ENCODE results near the gene MRPL42. TPM values are rescaled to one million over a fixed set of nuclear protein-coding genes. Genes with fewer than 3 reads are reported as not detected.
A peak's percentile ranks its signal among the peaks of the same experiment; 100 is the strongest.
"Not testable (repeated sequence)": the region's sequence is repeated elsewhere in the genome, so short reads cannot be mapped to it uniquely, and the experiment has no call there.

The MRPL42 gene
- total and polyA plus RNA-seq, 4 donors: 24.5 to 53.3 (median 44.6) TPM

GRCh38 chr12:93429852-93430251, 37.5 kb upstream of the MRPL42 start:
- H3K27me3 ChIP-seq (ENCODE audit: control insufficient read depth in 1 of 2, insufficient read depth in 2 of 2, low read length in 1 of 2): no peaks in the 10 kb centered on the region
- ATAC-seq (ENCODE audit: low FRiP score) (no peak), DNase-seq (no peak)
- intact Hi-C loops (cut with DNase I): no loop called here
- H3K36me3 ChIP-seq (ENCODE audit: control insufficient read depth in 1 of 2, insufficient read depth in 2 of 2, low read length in 1 of 2): no peaks in the 10 kb centered on the region
- peaks cover 4 to 11% of the 10 kb centered on the region in 2 donors for H3K4me1 ChIP-seq (ENCODE audit: control insufficient read depth in 1 of 2, insufficient read depth in 2 of 2, low read length in 2 of 2)
- 30 to 51% methylated on average over 1 of the region's 1 CpG for WGBS, 2 donors
- no peak overlapping the region for H3K4me3 ChIP-seq (ENCODE audit: low read length in 2 of 2)
- no peaks in the 10 kb centered on the region for H3K9me3 ChIP-seq (ENCODE audit: control insufficient read depth, low read length)
- no peak overlapping the region for H3K27ac ChIP-seq (ENCODE audit: low read depth in 1 of 2, low read length in 2 of 2)

DNA sequence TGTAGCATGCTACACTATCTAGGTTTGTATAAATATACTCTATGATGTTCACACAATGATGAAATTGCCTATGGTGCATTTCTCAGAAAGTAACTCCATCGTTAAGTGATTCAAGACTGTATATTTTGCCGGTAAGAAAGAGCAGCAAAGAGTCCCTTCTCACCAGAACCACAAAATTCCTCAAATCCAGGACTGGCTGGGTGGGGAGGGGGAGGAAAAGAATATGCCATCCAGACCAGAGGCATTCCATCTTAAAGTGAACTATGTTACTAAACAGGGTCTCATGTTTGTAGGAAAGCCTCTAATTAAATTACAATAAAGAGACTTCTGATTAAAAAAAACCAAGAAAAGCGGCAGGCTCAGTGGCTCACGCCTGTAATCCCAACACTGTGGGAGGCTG, 37.0 kb upstream of the MRPL42 start:
- ATAC-seq (ENCODE audit: low FRiP score) (no peak), DNase-seq (no peak)
- no peaks in the 10 kb centered on the region for H3K36me3 ChIP-seq (ENCODE audit: control insufficient read depth in 1 of 2, insufficient read depth in 2 of 2, low read length in 1 of 2)
- H3K4me3 ChIP-seq (ENCODE audit: low read length in 2 of 2): no peak overlapping the region
- intact Hi-C loops (cut with DNase I): no loop called here
- 64% methylated on average over 4 of the region's 4 CpGs for WGBS, 2 donors
- no peaks in the 10 kb centered on the region for H3K9me3 ChIP-seq (ENCODE audit: control insufficient read depth, low read length)
- H3K4me1 ChIP-seq (ENCODE audit: control insufficient read depth in 1 of 2, insufficient read depth in 2 of 2, low read length in 2 of 2): peaks cover 3 to 11% of the 10 kb centered on the region in 2 donors
- no peaks in the 10 kb centered on the region for H3K27me3 ChIP-seq (ENCODE audit: control insufficient read depth in 1 of 2, insufficient read depth in 2 of 2, low read length in 1 of 2)
- no peak overlapping the region for H3K27ac ChIP-seq (ENCODE audit: low read depth in 1 of 2, low read length in 2 of 2)

DNA sequence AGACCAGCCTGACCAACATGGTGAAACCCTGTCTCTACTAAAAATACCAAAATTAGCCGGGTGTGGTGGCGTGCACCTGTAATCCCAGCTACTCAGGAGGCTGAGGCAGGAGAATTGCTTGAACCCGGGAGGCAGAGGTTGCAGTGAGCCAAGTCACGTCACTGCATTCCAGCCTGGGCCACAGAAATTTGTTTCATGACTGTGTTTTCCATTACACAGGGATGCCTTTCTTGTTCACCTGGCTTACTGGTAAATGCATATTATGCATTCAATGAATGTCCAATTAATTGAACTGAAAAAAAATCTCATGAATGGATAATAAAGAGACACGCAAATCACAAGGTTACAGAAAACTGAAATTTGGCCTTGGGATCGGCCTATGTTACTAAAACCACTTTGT, 35.3 kb upstream of the MRPL42 start:
- not testable (repeated sequence) for H3K4me1 ChIP-seq (ENCODE audit: control insufficient read depth in 1 of 2, insufficient read depth in 2 of 2, low read length in 2 of 2); ATAC-seq (ENCODE audit: low FRiP score)
- 67 to 78% methylated on average over 6 of the region's 6 CpGs for WGBS, 2 donors

DNA sequence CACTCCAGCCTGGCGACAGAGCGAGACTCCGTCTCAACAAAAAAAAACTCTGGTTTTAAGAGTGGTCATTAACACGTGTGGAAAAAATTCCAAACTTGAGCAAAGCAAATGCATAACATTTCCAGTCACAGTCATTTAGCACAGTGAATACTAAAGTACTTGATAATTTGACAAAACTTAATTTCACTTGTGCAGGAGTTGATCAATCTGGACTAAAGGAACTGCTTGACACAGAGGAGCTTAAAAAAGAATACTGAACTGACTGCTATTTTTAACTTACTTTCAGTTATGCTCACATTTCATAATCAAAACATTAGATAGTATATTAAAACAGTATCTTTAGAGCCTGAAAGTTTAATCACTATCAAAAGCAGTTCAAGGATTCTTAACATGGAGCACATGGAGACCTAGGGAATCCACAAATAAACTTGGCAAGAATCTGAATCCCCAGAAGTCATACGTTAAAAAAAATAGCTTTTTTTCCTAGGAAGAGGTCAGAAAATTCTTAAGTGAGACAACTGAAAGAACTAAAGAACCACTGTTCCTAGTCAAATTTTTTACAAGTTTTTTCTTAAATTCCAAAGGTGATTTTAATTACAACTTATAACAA, 33.0 kb upstream of the MRPL42 start:
- intact Hi-C loops (cut with DNase I): no loop called here
- 12% methylated on average over 5 of the region's 5 CpGs for WGBS, 2 donors
- H3K27ac ChIP-seq (ENCODE audit: low read depth in 1 of 2, low read length in 2 of 2): no peak overlapping the region

More for the DNA sequence above, 35.3 kb upstream of the MRPL42 start:
- H3K4me3 ChIP-seq (ENCODE audit: low read length in 2 of 2); H3K9me3 ChIP-seq (ENCODE audit: control insufficient read depth, low read length); H3K27ac ChIP-seq (ENCODE audit: low read depth in 1 of 2, low read length in 2 of 2); DNase-seq; intact Hi-C loops (cut with DNase I); H3K36me3 ChIP-seq (ENCODE audit: control insufficient read depth in 1 of 2, insufficient read depth in 2 of 2, low read length in 1 of 2); H3K27me3 ChIP-seq (ENCODE audit: control insufficient read depth in 1 of 2, insufficient read depth in 2 of 2, low read length in 1 of 2): not testable (repeated sequence)

DNA sequence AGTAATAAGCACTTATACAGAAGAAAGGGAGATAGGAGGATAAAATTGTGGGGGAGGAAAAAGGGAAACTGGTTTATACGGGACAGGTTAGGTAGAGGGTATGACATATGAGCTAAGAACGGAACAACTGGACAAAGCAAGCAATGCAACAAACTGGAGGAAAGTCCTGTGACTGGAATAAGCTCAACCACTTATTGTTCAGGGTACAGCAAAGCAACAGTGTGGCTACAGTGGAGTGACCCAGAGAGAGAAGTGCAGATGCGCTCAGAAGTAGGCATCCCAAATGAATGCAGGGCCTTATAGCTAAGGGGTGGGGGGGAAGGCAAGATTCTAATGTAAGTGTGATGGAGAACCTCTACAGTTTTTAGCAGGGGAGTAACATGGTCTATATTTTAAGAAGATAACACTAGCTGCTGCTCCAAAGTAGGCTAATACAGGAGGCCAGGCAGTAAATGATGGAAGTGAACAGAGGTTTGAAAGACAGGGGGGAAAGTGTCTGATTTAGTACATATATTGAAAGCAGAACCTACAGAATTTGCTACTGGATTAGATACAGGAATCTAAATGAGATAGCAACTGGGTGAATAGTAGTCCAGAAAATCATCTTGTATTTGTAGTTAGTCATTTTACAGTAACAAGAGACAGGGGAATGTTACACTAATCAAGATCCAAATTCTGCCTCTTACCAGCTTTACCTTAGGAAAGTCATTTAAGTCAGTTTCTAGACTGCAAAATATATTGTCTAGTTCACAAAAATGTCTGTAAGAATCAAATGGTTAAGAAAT, 28.9 kb upstream of the MRPL42 start:
- WGBS, 2 donors: 72 to 76% methylated on average over 3 of the region's 3 CpGs
- Histone ChIP-seq H3K36me3 (ENCODE audit: control insufficient read depth in 1 of 2, insufficient read depth in 2 of 2, low read length in 1 of 2) (no peaks in the 10 kb centered on the region), H3K4me1 (ENCODE audit: control insufficient read depth in 1 of 2, insufficient read depth in 2 of 2, low read length in 2 of 2) (peaks cover 2 to 6% of the 10 kb centered on the region in 2 donors), H3K27me3 (ENCODE audit: control insufficient read depth in 1 of 2, insufficient read depth in 2 of 2, low read length in 1 of 2) (no peaks in the 10 kb centered on the region), H3K27ac (ENCODE audit: low read depth in 1 of 2, low read length in 2 of 2) (no peak overlapping the region), H3K9me3 (ENCODE audit: control insufficient read depth, low read length) (no peaks in the 10 kb centered on the region), H3K4me3 (ENCODE audit: low read length in 2 of 2) (no peak overlapping the region)
- intact Hi-C loops (cut with DNase I): no loop called here
- DNase-seq (no peak), ATAC-seq (ENCODE audit: low FRiP score) (no peak)

More for the DNA sequence above, 33.0 kb upstream of the MRPL42 start:
- Histone ChIP-seq H3K36me3 (ENCODE audit: control insufficient read depth in 1 of 2, insufficient read depth in 2 of 2, low read length in 1 of 2) (no peaks in the 10 kb centered on the region), H3K27me3 (ENCODE audit: control insufficient read depth in 1 of 2, insufficient read depth in 2 of 2, low read length in 1 of 2) (no peaks in the 10 kb centered on the region), H3K4me3 (ENCODE audit: low read length in 2 of 2) (peak overlapping the region in 1 of 2 donors; percentile 18), H3K4me1 (ENCODE audit: control insufficient read depth in 1 of 2, insufficient read depth in 2 of 2, low read length in 2 of 2) (peaks cover 1 to 6% of the 10 kb centered on the region in 2 donors), H3K9me3 (ENCODE audit: control insufficient read depth, low read length) (no peaks in the 10 kb centered on the region)
- ATAC-seq (ENCODE audit: low FRiP score) (no peak), DNase-seq (no peak)

DNA sequence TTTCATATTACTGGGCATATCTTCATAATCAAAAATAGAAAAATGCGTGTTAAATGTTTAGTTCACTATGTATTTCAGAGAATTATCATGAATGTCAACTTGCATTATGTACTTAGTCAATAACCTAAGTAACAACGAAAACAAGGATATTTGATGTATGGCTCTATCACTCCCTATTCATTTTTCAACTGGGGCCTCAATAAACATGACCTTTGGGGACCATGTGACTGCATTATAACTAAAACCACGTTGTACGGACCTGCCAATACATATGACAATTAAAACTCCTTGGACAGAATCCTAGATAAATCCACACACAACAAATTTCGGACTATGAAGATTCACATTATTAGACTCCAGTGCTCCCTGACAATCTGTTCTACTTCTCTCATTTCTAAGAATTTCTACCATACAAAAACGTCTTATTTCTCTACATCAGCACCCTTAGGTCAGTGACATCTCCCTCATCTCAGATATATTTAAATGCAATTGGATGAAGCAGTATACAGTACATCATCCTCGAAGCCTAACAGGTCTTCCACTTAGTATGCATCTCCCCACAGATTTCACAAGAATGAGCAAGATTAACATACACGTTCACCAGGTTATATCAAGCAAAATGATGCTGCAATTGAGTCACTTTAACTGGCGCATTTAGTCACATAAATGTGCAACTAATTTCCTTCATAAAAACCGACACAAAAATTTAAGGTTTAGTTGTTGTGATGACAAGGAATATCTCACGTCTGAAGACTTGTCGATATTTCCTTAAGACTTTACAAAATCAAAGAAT, 27.1 kb upstream of the MRPL42 start:
- Histone ChIP-seq H3K27me3 (ENCODE audit: control insufficient read depth in 1 of 2, insufficient read depth in 2 of 2, low read length in 1 of 2) (no peaks in the 10 kb centered on the region), H3K9me3 (ENCODE audit: control insufficient read depth, low read length) (no peaks in the 10 kb centered on the region), H3K4me1 (ENCODE audit: control insufficient read depth in 1 of 2, insufficient read depth in 2 of 2, low read length in 2 of 2) (peaks cover 2 to 3% of the 10 kb centered on the region in 2 donors), H3K4me3 (ENCODE audit: low read length in 2 of 2) (peak overlapping the region; percentile 69 to 99), H3K36me3 (ENCODE audit: control insufficient read depth in 1 of 2, insufficient read depth in 2 of 2, low read length in 1 of 2) (no peaks in the 10 kb centered on the region), H3K27ac (ENCODE audit: low read depth in 1 of 2, low read length in 2 of 2) (no peak overlapping the region)
- WGBS, 2 donors: 23 to 25% methylated on average over 12 of the region's 12 CpGs
- DNase-seq: no peak
- ATAC-seq (ENCODE audit: low FRiP score): no peak
- intact Hi-C loops (cut with DNase I): no loop called here

- Histone ChIP-seq H3K27ac (ENCODE audit: low read depth in 1 of 2, low read length in 2 of 2) (peak overlapping the region; percentile 61 to 91), H3K9me3 (ENCODE audit: control insufficient read depth, low read length) (no peaks in the 10 kb centered on the region), H3K36me3 (ENCODE audit: control insufficient read depth in 1 of 2, insufficient read depth in 2 of 2, low read length in 1 of 2) (no peaks in the 10 kb centered on the region), H3K4me3 (ENCODE audit: low read length in 2 of 2) (peak overlapping the region; percentile 69 to 99), H3K27me3 (ENCODE audit: control insufficient read depth in 1 of 2, insufficient read depth in 2 of 2, low read length in 1 of 2) (no peaks in the 10 kb centered on the region), H3K4me1 (ENCODE audit: control insufficient read depth in 1 of 2, insufficient read depth in 2 of 2, low read length in 2 of 2) (peaks cover 1 to 2% of the 10 kb centered on the region in 2 donors)
- 0 to 1% methylated on average over 21 to 55 of the region's 55 CpGs for WGBS, 2 donors
- peak; percentile 16 for ATAC-seq (ENCODE audit: low FRiP score)
- intact Hi-C loops (cut with DNase I): no loop called here
- peak; percentile 61 to 85 for DNase-seq
Measured at GRCh38 chr12:93441081-93441616, 26.2 kb upstream of the MRPL42 start.

DNA sequence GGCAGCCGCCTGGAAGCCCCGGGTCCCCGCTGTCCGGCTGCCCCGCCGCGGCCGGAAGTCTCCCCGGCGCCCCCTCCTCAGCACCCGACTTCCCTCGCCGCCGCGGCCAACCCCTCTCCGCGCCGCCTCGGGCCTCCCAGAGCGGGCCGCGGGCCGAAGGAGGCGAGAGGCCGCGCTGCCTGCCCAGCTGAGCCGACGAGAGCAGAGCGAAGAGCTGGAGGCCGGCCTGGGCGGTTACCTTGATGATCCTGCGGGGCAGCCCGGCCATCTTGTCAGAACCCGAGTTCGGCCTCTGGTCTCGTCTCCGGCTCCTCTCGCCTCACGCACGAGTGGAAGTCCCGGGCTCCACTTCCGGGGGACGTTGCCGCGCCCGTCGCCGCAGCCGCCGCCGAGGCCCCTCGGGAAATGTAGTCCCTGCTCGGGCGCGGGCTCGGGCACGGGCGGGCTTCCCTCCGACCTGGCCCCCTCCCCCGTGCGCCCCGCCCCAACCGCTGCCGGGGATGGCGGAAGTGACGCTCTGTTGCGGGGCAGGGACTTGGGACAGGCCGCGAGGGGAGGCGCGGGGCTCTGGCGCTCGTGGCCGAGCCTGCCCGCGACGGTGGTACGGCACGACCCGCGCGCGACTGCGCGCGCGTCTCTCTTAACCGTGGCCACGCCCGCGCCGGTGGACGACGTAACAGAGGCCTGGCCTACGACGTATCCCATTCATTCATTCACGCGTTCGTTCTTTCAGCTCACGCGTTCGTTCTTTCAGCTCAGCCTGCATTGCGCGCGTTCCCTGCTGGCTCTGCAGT, 25.5 kb upstream of the MRPL42 start, which contains the start of gene UBE2N:
Gene UBE2N, minus strand, starts transcription at position 331 of the 794 bp plus-strand sequence. Its CDS starts 63 bp downstream, at position 268.
- DNase-seq: peak; percentile 98 to 99
- no peaks in the 10 kb centered on the region for H3K9me3 ChIP-seq (ENCODE audit: control insufficient read depth, low read length)
- ATAC-seq (ENCODE audit: low FRiP score): peak; percentile 97
- H3K36me3 ChIP-seq (ENCODE audit: control insufficient read depth in 1 of 2, insufficient read depth in 2 of 2, low read length in 1 of 2): no peaks in the 10 kb centered on the region
- H3K4me3 ChIP-seq (ENCODE audit: low read length in 2 of 2): peak within 1 kb of the TSS; percentile 72 to 99
- intact Hi-C loops (cut with DNase I): no loop called here
- H3K27me3 ChIP-seq (ENCODE audit: control insufficient read depth in 1 of 2, insufficient read depth in 2 of 2, low read length in 1 of 2): no peaks in the 10 kb centered on the region
- H3K27ac ChIP-seq (ENCODE audit: low read depth in 1 of 2, low read length in 2 of 2): peak within 1 kb of the TSS; percentile 66 to 91
- peaks cover 0 to 2% of the 10 kb centered on the region in 2 donors for H3K4me1 ChIP-seq (ENCODE audit: control insufficient read depth in 1 of 2, insufficient read depth in 2 of 2, low read length in 2 of 2)
- WGBS, 2 donors: 0 to 1% methylated on average over 84 to 105 of the region's 105 CpGs

All from aorta (tissue), 5 donors.